HepG2 (cell line): ENCODE measurements around the gene ACOT4. TPM values are rescaled to one million over a fixed set of nuclear protein-coding genes. Genes with fewer than 3 reads are reported as not detected.
A peak's percentile ranks its signal among the peaks of the same experiment; 100 is the strongest.

ENCODE experiments used
- ATAC-seq: fragments of 200-7000 bp; cut with Tn5 transposase; 3 replicates; pipeline ENCODE4 v1.9.1; 2020; ENCODE audit warnings: mild to moderate bottlenecking, moderate library complexity
- BruUV-seq: library from RNA; stranded (reverse); fragments of 400-500 nt; replicated peaks from 2 replicates; lab custom pipeline; 2021; lab: Mats Ljungman, UMichigan
- CTCF ChIA-PET: fragments of 300-600 bp; formaldehyde crosslinking; extraction: SDS; loops from one replicate; lab custom pipeline; 2021; ENCODE audit warnings: low total read pairs, inconsistent platforms, low intra/inter-chr PET ratio; lab: Yijun Ruan, JAX
- POLR2A ChIA-PET: fragments of 350-600 bp; sonication (Branson Sonifier 250); formaldehyde crosslinking; loops from one replicate; lab custom pipeline; 2020; ENCODE audit warnings: antibody characterized with exemption, inconsistent platforms; lab: Yijun Ruan, JAX
- DNase-seq: peaks from one replicate; pipeline ENCODE4 v3.0.0-alpha.2; 2015; ENCODE audit warnings: low spot score
- FAIRE-seq: peaks from 3 replicates; lab custom pipeline; 2011; peaks lifted over from hg19 to GRCh38; lab: Jason Lieb, UNC
- H2AFZ ChIP-seq: one replicate; pipeline ENCODE4 v1.6.1; 2011; ENCODE audit warnings: low read length, inconsistent platforms
- H3K27ac ChIP-seq: fragments of 300-600 bp; 3 replicates; pipeline ENCODE4 v1.8.0; 2011; ENCODE audit warnings: mixed run types, mild to moderate bottlenecking, mixed read lengths, low read length, inconsistent platforms; ENCODE audit not compliant: insufficient read depth; ENCODE audit errors: extremely low read length
- H3K27me3 ChIP-seq, 2 experiments: fragments of 200-600 bp in 1 of 2; 2 replicates in 1 of 2; 3 replicates in 1 of 2; pipeline versions ENCODE4 v1.6.0 to v1.8.0; 2011; ENCODE audit warnings: low read length in 2 of 2, mild to moderate bottlenecking in 2 of 2, moderate library complexity in 2 of 2, inconsistent platforms in 1 of 2; ENCODE audit not compliant: insufficient read depth in 2 of 2, control insufficient read depth in 1 of 2
- H3K36me3 ChIP-seq, 2 experiments: fragments of 200-600 bp in 1 of 2; replicated peaks in 1 of 2; 2 replicates in 1 of 2; 3 replicates in 1 of 2; pipeline versions ENCODE4 v1.5.1 to v1.8.0; 2011; ENCODE audit warnings: low read length in 2 of 2, inconsistent platforms in 1 of 2; ENCODE audit not compliant: insufficient read depth in 2 of 2, control insufficient read depth in 1 of 2
- H3K4me1 ChIP-seq: 2 replicates; pipeline ENCODE4 v1.5.1; 2012; ENCODE audit warnings: low read length, inconsistent platforms; ENCODE audit not compliant: insufficient read depth
- H3K4me2 ChIP-seq: 2 replicates; pipeline ENCODE4 v1.6.0; 2011; ENCODE audit warnings: low read depth, low read length, inconsistent platforms
- H3K4me3 ChIP-seq, 3 experiments: fragments of 200-600 bp in 1 of 3; sonication (generic), shearing (Covaris generic) in 1 of 3; replicated peaks in 1 of 3; 2 replicates each; pipeline ENCODE4 v1.5.1; 2011 to 2016; ENCODE audit warnings: low read length in 3 of 3, inconsistent platforms in 2 of 3, low read depth in 2 of 3, mild to moderate bottlenecking in 2 of 3, control low read depth in 1 of 3, mixed read lengths in 1 of 3; ENCODE audit not compliant: insufficient read depth in 1 of 3
- H3K79me2 ChIP-seq: one replicate; pipeline ENCODE4 v1.6.1; 2011; ENCODE audit warnings: low read length, inconsistent platforms; ENCODE audit not compliant: insufficient read depth
- H3K9ac ChIP-seq: 2 replicates; pipeline ENCODE4 v1.6.0; 2011; ENCODE audit warnings: mild to moderate bottlenecking, low read depth, low read length, inconsistent platforms; ENCODE audit not compliant: insufficient read depth
- H3K9me3 ChIP-seq: 2 replicates; pipeline ENCODE4 v1.5.1; 2012; ENCODE audit warnings: mild to moderate bottlenecking, low read length
- H4K20me1 ChIP-seq: 2 replicates; pipeline ENCODE4 v1.6.0; 2011; ENCODE audit warnings: inconsistent platforms, mild to moderate bottlenecking, low read length, moderate library complexity; ENCODE audit not compliant: insufficient read depth
- ADNP ChIP-seq: sonication (generic); formaldehyde crosslinking; IDR thresholded peaks from 2 replicates; pipeline ENCODE4 v1.4.0; 2020; ENCODE audit warnings: missing genetic modification reagents
- ARID5B ChIP-seq: IDR thresholded peaks from 2 replicates; pipeline ENCODE4 v1.4.0; 2020; ENCODE audit warnings: mild to moderate bottlenecking, missing genetic modification reagents
- BORCS8-MEF2B ChIP-seq: sonication (generic); formaldehyde crosslinking; IDR thresholded peaks from 2 replicates; pipeline ENCODE4 v1.8.0; 2022; ENCODE audit warnings: mild to moderate bottlenecking, missing genetic modification reagents
- EP300 ChIP-seq, 3 experiments: sonication (generic) in 1 of 3; formaldehyde crosslinking in 1 of 3; IDR thresholded peaks; 2 replicates each; pipeline versions ENCODE4 v1.5.1 to v1.6.1; 2011 to 2020; ENCODE audit warnings: low read depth in 2 of 3, low read length in 2 of 3, borderline replicate concordance in 1 of 3, improper control_type of control experiment in 1 of 3, mild to moderate bottlenecking in 1 of 3, missing genetic modification reagents in 1 of 3, moderate library complexity in 1 of 3
- GLI4 ChIP-seq: sonication (generic); formaldehyde crosslinking; IDR thresholded peaks from 2 replicates; pipeline ENCODE4 v1.5.1; 2020; ENCODE audit warnings: missing genetic modification reagents, mild to moderate bottlenecking, moderate library complexity, borderline replicate concordance
- MIXL1 ChIP-seq: IDR thresholded peaks from 2 replicates; pipeline ENCODE4 v1.6.1; 2016
- MXD4 ChIP-seq: IDR thresholded peaks from 2 replicates; pipeline ENCODE4 v1.6.1; 2016; ENCODE audit warnings: mild to moderate bottlenecking, missing biosample characterization, missing genetic modification reagents
- POGZ ChIP-seq: sonication (generic); formaldehyde crosslinking; IDR thresholded peaks from 2 replicates; pipeline ENCODE4 v1.4.0; 2020; ENCODE audit warnings: mild to moderate bottlenecking, missing genetic modification reagents
- POLR2G ChIP-seq: fragments of 200-400 bp; formaldehyde crosslinking; IDR thresholded peaks from 2 replicates; pipeline ENCODE4 v1.6.1; 2018; ENCODE audit warnings: mild to moderate bottlenecking, low read depth, low read length, moderate library complexity
- SIX1 ChIP-seq: sonication (generic); formaldehyde crosslinking; IDR thresholded peaks from 2 replicates; pipeline ENCODE4 v1.4.0; 2020; ENCODE audit warnings: missing genetic modification reagents, borderline replicate concordance
- ZBTB7A ChIP-seq: sonication (generic); formaldehyde crosslinking; IDR thresholded peaks from 2 replicates; pipeline ENCODE4 v1.8.0; 2022; ENCODE audit warnings: mild to moderate bottlenecking, missing genetic modification reagents
- ZBTB7B ChIP-seq: sonication (generic); formaldehyde crosslinking; IDR thresholded peaks from 2 replicates; pipeline ENCODE4 v1.4.0; 2020; ENCODE audit warnings: missing genetic modification reagents
- ZNF616 ChIP-seq: sonication (generic); formaldehyde crosslinking; IDR thresholded peaks from 2 replicates; pipeline ENCODE4 v1.5.0; 2020; ENCODE audit warnings: low read depth, mild to moderate bottlenecking, missing genetic modification reagents
- ZNF619 ChIP-seq: sonication (generic); formaldehyde crosslinking; IDR thresholded peaks from 2 replicates; pipeline ENCODE4 v1.4.0; 2020; ENCODE audit warnings: mild to moderate bottlenecking, missing genetic modification reagents
- ZNF644 ChIP-seq: IDR thresholded peaks from 2 replicates; pipeline ENCODE4 v1.6.1; 2016; ENCODE audit warnings: low read depth
- WGBS: methylation state at CpG from one replicate; pipeline ENCODE4 v1.1.6; 2017; ENCODE audit warnings: low lambda C conversion rate; 5-methylcytosine and 5-hydroxymethylcytosine counted together
- in situ Hi-C: cut with HindIII; loops from 2 replicates; pipeline ENCODE4 v1.10.0; 2017; ENCODE audit warnings: low pct_unique_long_range_greater_than_20kb; ENCODE audit not compliant: extremely low pct_ligation_motif_present
- intact Hi-C: fragments of 100-400 bp; cut with micrococcal nuclease; formaldehyde crosslinking; loops from one replicate; pipeline ENCODE4 v1.10.0; 2022; ENCODE audit not compliant: unreplicated experiment
- polyA plus RNA-seq, 8 experiments: library from polyadenylated mRNA; depleted of rRNA in 3 of 8; stranded (reverse) in 7 of 8; unstranded in 1 of 8; fragments of >200 nt; fragmentation: Illumina TruSeq in 4 of 8; extraction: Trizol in 4 of 8; gene quantifications; 2 replicates each; pipeline versions ENCODE4 v1.2.1 to v1.2.3, GENCODE V29; 2011 to 2016; ENCODE audit warnings: low read depth in 4 of 8, missing spikeins in 1 of 8, mixed read lengths in 1 of 8; ENCODE audit not compliant: insufficient read depth in 1 of 8
- total RNA-seq, 5 experiments: library from RNA; depleted of rRNA; stranded (reverse); fragments of >200 nt; fragmentation: Illumina TruSeq; extraction: Trizol; gene quantifications; 2 replicates each; pipeline ENCODE4 v1.2.3, GENCODE V29; 2016; ENCODE audit warnings: low read depth in 1 of 5
- TF ChIP-seq, protein P1 (sequence below): sonication (generic); formaldehyde crosslinking; IDR thresholded peaks from 2 replicates; pipeline ENCODE4 v1.4.0; 2020; ENCODE audit warnings: missing genetic modification reagents, low read depth, mild to moderate bottlenecking, borderline replicate concordance
- TF ChIP-seq, protein P2 (sequence below): sonication (generic); formaldehyde crosslinking; conservative IDR thresholded peaks from 2 replicates; pipeline ENCODE4 v1.5.0; 2020; ENCODE audit warnings: missing genetic modification reagents

Gene ACOT4
- total and polyA plus RNA-seq, 2 of the 13 experiments (the other 11 are each of a cell fraction or from before 2014, with no cell fraction given) = 0.04 to 0.05 TPM

- Histone ChIP-seq H3K79me2 (no peaks in the 10 kb centered on the region), H3K27me3 (no peaks in the 10 kb centered on the region), H3K36me3 (no peaks in the 10 kb centered on the region), H2AFZ (no peak overlapping the region), H3K9me3 (no peaks in the 10 kb centered on the region), H4K20me1 (no peaks in the 10 kb centered on the region), H3K4me1 (peaks cover 47% of the 10 kb centered on the region), H3K9ac (no peak overlapping the region), H3K27ac (peak overlapping the region; percentile 34), H3K4me2 (peak overlapping the region; percentile 74), H3K4me3 (no peak overlapping the region)
- no TSS peak for BruUV-seq
- FAIRE-seq (peak; percentile 66), DNase-seq (peak; percentile 90), ATAC-seq (peak; percentile 60)
- POLR2A ChIA-PET = interaction anchor here (1.0 kb wide), 1 partner anchor 41 kb away, joined by 5 read pairs; the partner anchor contains the start of gene ACOT2
- WGBS = 0% methylated on average over 2 of the region's 2 CpGs
- intact Hi-C loops (no loop called here), in situ Hi-C loops (no loop called here)
- CTCF ChIA-PET = no interaction called here
- TF ChIP-seq ZNF616 (CRISPR knock-in tag) (no peak), SIX1 (CRISPR knock-in tag) (no peak), GLI4 (no peak), ZNF644 (CRISPR knock-in tag) (no peak), POLR2G (no peak), ARID5B (peak; percentile 67), ADNP (CRISPR knock-in tag) (no peak), MIXL1 (CRISPR knock-in tag) (0 out of 2 replicates have a peak, but pooled peaks have one; percentile 38), BORCS8-MEF2B (no peak), EP300 (IDR thresholded peaks at IDR 0.05; ENCODE audit: low read depth in 2 of 2, low read length in 2 of 2) (peak in 1 of 2 experiments; percentile 88; a peak in 1 of 4 replicates), EP300 (CRISPR knock-in tag; IDR thresholded peaks at IDR 0.05; ENCODE audit: borderline replicate concordance) (no peak), POGZ (CRISPR knock-in tag) (peak; percentile 28; the same call in 1 of the 2 replicates), MXD4 (CRISPR knock-in tag) (0 out of 2 replicates have a peak, but pooled peaks have one; percentile 20), ZNF619 (CRISPR knock-in tag) (no peak), ZBTB7B (0 out of 2 replicates have a peak, but pooled peaks have one; percentile 19), ZBTB7A (CRISPR knock-in tag) (no peak)
- TF ChIP-seq, protein P1, sequence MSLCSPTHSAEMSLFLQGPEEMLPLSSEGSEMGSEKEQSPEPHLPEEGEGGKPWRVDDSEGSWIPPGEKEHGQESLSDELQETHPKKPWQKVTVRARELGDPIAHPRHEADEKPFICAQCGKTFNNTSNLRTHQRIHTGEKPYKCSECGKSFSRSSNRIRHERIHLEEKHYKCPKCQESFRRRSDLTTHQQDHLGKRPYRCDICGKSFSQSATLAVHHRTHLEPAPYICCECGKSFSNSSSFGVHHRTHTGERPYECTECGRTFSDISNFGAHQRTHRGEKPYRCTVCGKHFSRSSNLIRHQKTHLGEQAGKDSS (CRISPR knock-in tag) = no peak
- TF ChIP-seq, protein P2, sequence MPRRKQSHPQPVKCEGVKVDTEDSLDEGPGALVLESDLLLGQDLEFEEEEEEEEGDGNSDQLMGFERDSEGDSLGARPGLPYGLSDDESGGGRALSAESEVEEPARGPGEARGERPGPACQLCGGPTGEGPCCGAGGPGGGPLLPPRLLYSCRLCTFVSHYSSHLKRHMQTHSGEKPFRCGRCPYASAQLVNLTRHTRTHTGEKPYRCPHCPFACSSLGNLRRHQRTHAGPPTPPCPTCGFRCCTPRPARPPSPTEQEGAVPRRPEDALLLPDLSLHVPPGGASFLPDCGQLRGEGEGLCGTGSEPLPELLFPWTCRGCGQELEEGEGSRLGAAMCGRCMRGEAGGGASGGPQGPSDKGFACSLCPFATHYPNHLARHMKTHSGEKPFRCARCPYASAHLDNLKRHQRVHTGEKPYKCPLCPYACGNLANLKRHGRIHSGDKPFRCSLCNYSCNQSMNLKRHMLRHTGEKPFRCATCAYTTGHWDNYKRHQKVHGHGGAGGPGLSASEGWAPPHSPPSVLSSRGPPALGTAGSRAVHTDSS (CRISPR knock-in tag) = no peak
These were observed 19.0 kb downstream of the ACOT4 start for GRCh38 chr14:73610687-73611086.
